ENCODE measurements around the gene NUDT16L1. TPM values are rescaled to one million over a fixed set of nuclear protein-coding genes. Genes with fewer than 3 reads are reported as not detected.

Gene NUDT16L1
- total RNA-seq, result 10 to 100 TPM; 18.7 to 25.4 TPM

DNA sequence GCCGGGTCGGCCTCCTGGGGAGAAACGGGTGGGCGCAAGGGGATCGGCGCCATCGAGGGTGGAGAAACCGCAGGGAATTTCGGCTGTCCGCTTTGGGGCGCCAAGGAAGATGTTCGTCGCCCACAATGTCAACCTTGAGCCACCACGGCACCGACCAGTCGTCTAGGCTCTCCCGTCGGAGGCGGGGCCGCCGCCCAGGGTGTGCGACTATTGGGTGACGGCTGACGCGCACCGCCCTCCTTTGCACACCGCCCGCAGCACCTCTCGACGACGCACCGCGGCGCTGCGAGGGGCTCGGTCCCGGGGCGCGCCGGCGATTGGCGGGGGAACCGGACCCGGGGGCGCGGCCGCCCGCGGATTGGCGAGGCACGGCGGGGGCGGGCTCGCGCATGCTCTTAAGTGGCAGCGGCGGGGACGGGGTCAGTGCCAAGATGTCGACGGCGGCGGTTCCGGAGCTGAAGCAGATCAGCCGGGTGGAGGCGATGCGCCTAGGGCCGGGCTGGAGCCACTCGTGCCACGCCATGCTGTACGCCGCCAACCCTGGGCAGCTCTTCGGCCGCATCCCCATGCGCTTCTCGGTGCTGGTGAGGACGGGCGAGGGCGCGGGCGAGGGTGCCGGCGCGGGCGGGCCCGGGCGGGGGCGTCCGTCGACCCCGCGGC lies at the start of gene NUDT16L1:
TSS of gene NUDT16L1 (plus strand) at position 267 of the 660 bp plus-strand sequence. CDS start at position 432, 165 bp downstream.
- no peaks in the 10 kb centered on the region for H3K9me3 ChIP-seq
- TF ChIP-seq CTCF (IDR thresholded peaks at IDR 0.05), result peak in 4 of 7 experiments; percentile 7 to 63 (median 38)
- peak; percentile 71 to 83 (median 81) for TF ChIP-seq POLR2A (IDR thresholded peaks at IDR 0.05)
- H3K27me3 ChIP-seq, result no peaks in the 10 kb centered on the region
- peaks cover 0 to 7% of the 10 kb centered on the region in 2 donors for H3K36me3 ChIP-seq (replicated peaks in 1 of 2; ENCODE audit: insufficient read depth in 1 of 2, low read depth in 2 of 2)
- ATAC-seq (peak; percentile 93), DNase-seq (peak; percentile 96 to 97 (median 97))
- WGBS, 2 donors, result 0% methylated on average over 88 of the region's 91 CpGs; no CpG with 5 or more reads in 1 of the 2 donors
- peak within 1 kb of the TSS; percentile 84 to 93 for H3K4me3 ChIP-seq
- intact Hi-C loops (cut with DNase I), result loop anchor here (5.0 to 10.0 kb wide), 2 partner anchors 76 to 261 kb away; partner anchors contain the start of gene SEC14L5
- H3K4me1 ChIP-seq, result peaks cover 25% of the 10 kb centered on the region
- peak within 1 kb of the TSS; percentile 84 to 96 (median 89) for H3K27ac ChIP-seq

GRCh38 chr16:4646773-4647643 lies 46.4 kb upstream of the NUDT16L1 start:
- TF ChIP-seq POLR2A (IDR thresholded peaks at IDR 0.05), result no peak
- no peak for TF ChIP-seq CTCF (IDR thresholded peaks at IDR 0.05)
- no peaks in the 10 kb centered on the region for H3K27me3 ChIP-seq
- H3K4me3 ChIP-seq, result no peak overlapping the region
- H3K9me3 ChIP-seq, result no peaks in the 10 kb centered on the region
- intact Hi-C loops (cut with DNase I), result no loop called here
- H3K36me3 ChIP-seq (replicated peaks in 1 of 2; ENCODE audit: insufficient read depth in 1 of 2, low read depth in 2 of 2), result peaks cover 0 to 2% of the 10 kb centered on the region in 2 donors
- H3K4me1 ChIP-seq, result no peaks in the 10 kb centered on the region
- H3K27ac ChIP-seq, result no peak overlapping the region
- DNase-seq (no peak), ATAC-seq (no peak)
- 94 to 97% methylated on average over 8 to 22 of the region's 22 CpGs for whole genome bisulfite sequencing, 2 donors

DNA sequence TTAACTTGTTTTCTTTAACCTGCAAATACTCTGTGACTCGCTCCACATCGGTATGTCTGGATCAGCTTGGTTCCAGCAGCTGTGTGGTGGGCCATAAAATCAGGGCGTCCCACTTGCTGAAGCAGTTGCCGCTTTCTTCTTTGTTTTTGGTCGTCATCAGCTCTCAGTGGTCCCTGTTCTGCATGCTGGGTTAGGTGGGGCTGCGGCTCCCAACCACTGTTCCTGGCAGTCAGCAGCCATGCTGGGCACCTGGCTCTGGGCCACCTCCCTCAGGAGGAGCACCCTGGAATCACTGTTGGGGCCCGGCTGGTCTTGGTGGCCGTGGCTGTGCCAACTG lies 45.8 kb upstream of the NUDT16L1 start:
- TF ChIP-seq CTCF (IDR thresholded peaks at IDR 0.05), result no peak
- no peak for TF ChIP-seq POLR2A (IDR thresholded peaks at IDR 0.05)
- H3K4me1 ChIP-seq, result peaks cover 2% of the 10 kb centered on the region
- H3K4me3 ChIP-seq, result no peak overlapping the region
- H3K27me3 ChIP-seq, result no peaks in the 10 kb centered on the region
- intact Hi-C loops (cut with DNase I), result no loop called here
- ATAC-seq, result no peak
- no peak overlapping the region for H3K27ac ChIP-seq
- no peak for DNase-seq
- peaks cover 0 to 2% of the 10 kb centered on the region in 2 donors for H3K36me3 ChIP-seq (replicated peaks in 1 of 2; ENCODE audit: insufficient read depth in 1 of 2, low read depth in 2 of 2)
- WGBS, 2 donors, result 93 to 98% methylated on average over 6 to 8 of the region's 8 CpGs
- no peaks in the 10 kb centered on the region for H3K9me3 ChIP-seq

- no peak for TF ChIP-seq POLR2A (IDR thresholded peaks at IDR 0.05)
- TF ChIP-seq CTCF (IDR thresholded peaks at IDR 0.05), result no peak
- Histone ChIP-seq H3K36me3 (replicated peaks in 1 of 2; ENCODE audit: insufficient read depth in 1 of 2, low read depth in 2 of 2) (peaks cover 0 to 2% of the 10 kb centered on the region in 2 donors), H3K4me1 (peaks cover 15% of the 10 kb centered on the region), H3K9me3 (no peaks in the 10 kb centered on the region), H3K4me3 (no peak overlapping the region), H3K27ac (no peak overlapping the region), H3K27me3 (no peaks in the 10 kb centered on the region)
- WGBS, 2 donors, result 95 to 100% methylated on average over 4 to 8 of the region's 13 CpGs
- intact Hi-C loops (cut with DNase I), result no loop called here
- ATAC-seq (no peak), DNase-seq (no peak)
Observed at GRCh38 chr16:4648917-4649316, 44.4 kb upstream of the NUDT16L1 start.
